Stimulated activated CD8-positive, alpha-beta memory T cell treated with anti-CD3 and anti-CD28 coated beads, Interleukin-4, amount 100 ng/mL, for 24 hours (primary cell): Measurements from ENCODE around the gene NXPH4.

Experiments used
- DNase-seq: peaks from one replicate; pipeline ENCODE4 v3.0.0-alpha.2; 2020; ENCODE audit warnings: low read depth

The NXPH4 gene

DNA sequence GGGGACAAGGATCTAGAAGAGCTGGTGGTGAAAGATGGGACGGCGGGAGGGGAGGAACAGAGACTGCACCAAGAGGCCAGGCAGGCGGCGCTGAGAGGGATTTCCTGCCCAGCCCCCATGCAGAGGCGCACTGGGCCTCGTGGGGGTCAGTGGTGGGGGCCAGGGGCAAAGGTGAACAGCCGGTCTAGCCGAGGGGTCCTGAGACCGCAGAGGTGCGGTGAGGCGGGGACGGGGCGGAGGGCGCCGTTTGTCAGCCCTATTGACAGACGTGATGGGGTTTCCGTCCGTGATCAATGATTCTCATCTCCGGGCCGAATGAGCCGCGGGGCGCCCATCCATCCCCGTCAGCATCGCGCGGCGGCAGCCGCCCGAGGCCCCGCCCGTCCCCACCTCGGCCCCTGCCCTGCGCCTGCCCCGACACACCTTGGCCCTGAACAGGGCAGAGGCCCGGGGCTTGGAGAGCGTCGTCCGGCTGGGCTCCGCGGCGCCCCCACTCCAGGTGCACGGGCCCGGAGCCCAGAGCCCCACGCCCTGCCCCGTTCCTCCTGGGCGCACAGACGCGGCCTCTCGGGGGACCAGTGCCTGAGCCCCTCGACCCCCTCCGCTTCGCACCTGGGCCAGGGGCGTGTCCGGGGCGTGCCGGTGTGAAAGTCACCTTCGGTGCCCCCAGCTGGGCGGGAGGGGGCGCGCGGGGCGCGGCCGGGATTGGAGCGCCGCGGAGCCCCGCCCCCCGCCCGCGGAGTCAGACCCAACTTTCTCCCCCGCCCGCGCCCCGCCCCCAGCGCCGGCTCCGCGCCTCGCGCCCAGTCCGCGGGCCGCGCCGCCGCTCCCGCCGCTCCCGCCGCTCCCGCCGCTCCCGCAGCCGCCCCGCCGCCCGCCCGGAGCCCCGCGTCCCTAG lies at the start of gene NXPH4:
Gene NXPH4, plus strand, starts transcription at position 781 of the 898 bp plus-strand sequence. CDS start 176 bp downstream, outside the sequence.
- peak; percentile 51 for DNase-seq

DNA sequence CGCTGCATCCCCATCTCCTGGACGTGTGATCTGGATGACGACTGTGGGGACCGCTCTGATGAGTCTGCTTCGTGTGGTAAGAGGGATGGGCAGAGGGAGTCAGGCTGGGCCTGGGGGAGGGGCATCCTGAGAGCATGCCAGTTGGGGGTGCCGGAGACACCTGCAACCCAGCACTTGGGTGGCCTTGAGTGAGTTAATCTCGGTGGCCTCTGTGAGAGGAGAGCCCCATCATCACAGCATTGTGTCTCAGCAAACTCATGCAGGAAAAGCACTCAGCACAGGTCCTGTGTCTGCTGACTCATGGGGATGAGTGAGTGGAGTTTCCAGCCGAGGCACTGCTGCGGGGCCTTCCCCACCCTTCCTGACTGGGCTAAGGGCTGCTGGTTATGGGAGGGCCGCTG lies 49.6 kb upstream of the NXPH4 start:
- DNase-seq: no peak

DNA sequence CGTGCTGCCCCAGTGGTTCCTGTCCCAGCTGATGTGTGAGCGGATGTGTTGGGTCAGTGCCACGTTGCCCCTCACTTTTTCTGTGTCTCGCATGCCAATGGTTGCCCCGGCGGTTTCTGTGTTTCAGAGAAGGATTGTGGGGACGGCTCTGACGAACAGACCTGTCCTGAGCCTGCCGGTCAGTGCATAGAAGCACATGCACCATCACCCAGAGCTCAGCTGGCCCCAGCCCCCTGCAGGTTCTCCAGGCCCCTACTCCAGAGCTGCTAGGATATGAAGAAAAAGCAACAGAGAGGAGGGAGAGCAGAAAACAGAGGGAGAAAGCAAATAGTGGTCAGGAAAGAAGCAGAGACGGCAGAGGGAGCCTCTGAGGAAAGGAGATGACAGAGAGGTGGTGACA lies 48.5 kb upstream of the NXPH4 start:
- DNase-seq: no peak

DNA sequence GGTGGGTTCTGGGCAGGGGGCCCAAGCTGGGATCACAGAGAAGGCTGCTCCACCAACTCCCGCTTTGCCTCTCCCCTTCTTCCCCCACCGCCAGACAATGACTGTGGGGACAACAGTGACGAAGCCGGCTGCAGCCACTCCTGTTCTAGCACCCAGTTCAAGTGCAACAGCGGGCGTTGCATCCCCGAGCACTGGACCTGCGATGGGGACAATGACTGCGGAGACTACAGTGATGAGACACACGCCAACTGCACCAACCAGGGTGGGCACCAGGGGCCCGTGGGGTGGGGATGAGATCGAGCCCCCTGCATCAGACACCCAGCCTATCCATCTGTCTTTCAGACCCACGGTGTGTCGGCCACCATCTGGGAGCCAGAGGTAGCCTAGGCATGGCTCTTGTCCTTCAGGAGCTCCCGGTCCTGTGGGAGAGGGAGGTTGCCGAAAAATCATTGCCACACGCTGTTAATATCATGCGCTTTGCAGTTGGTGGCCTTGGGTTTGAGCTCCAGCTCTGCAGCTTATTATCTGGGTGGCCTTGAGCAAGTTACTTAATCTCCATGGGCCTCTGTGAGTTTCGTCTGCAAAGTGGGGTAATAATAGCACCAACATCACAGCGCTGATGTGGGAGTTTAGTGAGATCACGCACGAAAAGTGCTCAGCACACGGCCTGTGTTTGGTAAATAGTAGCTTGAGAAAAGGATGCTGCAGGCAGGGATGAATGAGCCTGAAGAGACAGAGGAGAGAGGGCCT lies 47.4 kb upstream of the NXPH4 start:
- DNase-seq: no peak

DNA sequence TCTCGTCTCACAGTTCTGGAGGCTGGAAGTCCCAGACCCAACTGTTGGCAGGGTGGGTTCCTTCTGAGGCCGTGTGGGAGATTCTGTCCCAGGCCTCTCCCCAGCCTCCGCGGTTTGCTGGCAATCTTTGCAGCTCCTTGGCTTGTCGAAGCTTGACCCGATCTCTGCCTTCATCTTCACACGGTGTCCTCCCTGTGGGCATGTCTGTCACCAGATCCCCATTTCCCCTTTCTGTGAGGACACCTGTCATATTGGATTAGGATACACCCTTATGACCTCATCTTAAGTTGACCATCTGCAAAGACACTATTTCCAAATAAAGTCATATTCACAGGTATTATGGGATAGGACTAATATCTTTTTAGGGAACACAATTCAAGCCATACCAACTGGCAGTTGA lies 46.6 kb upstream of the NXPH4 start:
- DNase-seq: no peak

DNA sequence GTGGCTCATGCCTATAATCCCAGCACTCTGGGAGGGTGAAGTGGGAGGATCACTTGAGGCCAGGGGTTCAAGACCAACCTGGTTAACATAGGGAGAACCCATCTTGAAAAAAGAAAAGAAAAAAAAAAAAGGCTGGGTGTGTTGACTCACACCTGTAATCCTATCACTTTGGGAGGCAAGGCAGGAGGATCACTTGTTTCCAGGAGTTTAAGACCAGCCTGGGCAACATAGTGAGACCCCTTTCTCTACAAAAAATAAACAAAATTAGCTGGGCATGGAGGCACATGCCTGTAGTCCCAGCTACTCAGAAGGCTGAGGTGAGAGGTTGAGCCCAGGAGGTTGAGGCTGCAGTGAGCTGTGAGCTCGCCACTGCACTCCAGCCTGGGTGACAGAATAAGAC lies 46.2 kb upstream of the NXPH4 start:
- no peak for DNase-seq

DNA sequence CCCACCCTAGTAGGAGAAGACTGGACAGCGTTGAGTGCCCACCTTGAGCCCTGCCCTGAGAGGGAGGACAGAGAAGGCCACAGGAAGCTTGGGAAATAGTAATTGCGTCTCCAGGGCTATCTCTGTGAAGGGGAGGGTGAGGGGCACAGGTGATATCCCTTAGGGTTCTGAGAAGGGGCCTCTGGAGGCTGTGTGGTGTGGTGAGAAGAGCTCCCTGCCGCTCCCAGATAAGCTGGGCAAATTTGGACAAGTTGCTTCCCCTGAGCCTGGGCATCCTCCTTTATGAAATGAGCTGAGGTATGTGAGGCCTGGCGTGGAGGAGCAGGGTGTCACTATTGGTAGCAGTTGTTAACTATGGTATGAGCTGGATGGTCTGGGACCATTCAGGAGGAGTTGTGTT lies 45.7 kb upstream of the NXPH4 start:
- DNase-seq: no peak

DNA sequence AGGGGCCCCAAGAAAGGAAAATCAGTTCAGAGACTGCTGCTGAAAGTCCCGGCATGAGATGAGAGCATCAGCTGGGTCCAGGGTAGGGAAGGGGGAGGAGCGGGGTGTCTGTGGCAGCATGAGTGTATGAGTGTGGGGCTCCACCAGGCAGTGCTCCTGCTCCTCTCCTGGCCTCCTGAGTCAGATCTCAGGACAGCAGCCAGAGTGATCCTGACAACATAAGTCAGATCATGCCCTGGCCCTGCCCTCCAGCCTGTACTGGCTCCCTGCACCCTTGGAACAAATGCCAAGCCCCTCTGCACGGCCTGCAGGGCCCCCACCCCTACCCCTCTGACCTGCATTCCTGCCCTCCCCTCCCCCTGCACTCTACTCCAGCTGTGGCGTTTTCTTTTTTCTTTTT lies 44.9 kb upstream of the NXPH4 start:
- DNase-seq: no peak

DNA sequence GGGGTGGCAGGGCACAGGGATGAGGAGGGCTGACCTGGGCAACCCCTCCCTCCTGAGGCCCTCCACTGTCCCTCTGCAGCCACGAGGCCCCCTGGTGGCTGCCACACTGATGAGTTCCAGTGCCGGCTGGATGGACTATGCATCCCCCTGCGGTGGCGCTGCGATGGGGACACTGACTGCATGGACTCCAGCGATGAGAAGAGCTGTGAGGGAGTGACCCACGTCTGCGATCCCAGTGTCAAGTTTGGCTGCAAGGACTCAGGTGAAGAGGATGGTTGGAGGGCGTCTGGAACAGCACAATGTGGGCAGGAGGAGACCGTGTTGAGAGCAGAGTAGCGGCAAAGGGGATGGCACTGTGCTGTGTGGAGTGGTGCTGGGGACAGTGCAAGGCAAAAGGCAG lies 43.5 kb upstream of the NXPH4 start:
- DNase-seq: no peak

DNA sequence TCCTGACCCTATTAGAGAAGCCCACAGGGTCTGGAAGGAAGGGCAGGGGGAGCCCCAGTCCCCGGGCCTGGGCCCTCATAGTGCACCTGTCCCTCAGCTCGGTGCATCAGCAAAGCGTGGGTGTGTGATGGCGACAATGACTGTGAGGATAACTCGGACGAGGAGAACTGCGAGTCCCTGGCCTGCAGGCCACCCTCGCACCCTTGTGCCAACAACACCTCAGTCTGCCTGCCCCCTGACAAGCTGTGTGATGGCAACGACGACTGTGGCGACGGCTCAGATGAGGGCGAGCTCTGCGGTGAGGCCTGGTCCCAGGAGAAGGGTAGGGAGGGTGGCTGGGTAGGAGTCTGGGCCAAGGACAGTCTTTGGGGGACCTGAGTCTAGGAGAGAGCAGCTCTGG lies 42.9 kb upstream of the NXPH4 start:
- DNase-seq: no peak

DNA sequence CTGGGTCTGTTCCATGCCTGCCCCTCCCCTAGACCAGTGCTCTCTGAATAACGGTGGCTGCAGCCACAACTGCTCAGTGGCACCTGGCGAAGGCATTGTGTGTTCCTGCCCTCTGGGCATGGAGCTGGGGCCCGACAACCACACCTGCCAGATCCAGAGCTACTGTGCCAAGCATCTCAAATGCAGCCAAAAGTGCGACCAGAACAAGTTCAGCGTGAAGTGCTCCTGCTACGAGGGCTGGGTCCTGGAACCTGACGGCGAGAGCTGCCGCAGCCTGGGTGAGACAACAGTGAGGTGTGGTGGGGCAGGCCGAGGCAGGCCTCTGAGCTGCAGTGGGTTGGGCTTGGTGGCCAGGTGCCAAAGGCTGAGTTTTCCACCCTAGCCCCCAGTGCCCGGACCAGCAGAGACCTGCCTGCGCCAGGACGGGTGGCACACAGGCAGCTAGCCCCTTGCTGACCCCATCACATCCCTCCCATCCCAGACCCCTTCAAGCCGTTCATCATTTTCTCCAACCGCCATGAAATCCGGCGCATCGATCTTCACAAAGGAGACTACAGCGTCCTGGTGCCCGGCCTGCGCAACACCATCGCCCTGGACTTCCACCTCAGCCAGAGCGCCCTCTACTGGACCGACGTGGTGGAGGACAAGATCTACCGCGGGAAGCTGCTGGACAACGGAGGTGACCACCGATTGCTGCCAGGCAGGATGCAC lies 41.0 kb upstream of the NXPH4 start:
- peak; percentile 22 for DNase-seq

DNA sequence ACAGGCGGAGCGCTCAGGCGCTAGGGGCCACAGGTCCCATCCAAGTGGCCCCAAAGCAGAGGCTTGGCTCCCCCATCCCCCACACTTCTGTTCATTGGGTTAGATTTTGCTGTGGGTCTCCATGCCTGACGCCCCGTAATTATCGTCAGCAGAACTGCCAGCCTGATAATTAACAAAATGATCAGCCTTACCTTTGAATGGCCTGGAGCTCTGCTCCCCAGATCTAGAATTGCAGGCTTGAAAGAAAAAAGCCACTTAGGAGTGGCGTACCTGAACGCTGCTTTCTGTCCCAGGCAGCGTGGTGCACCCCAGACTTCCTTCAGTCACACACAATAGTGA lies 40.5 kb upstream of the NXPH4 start:
- no peak for DNase-seq

DNA sequence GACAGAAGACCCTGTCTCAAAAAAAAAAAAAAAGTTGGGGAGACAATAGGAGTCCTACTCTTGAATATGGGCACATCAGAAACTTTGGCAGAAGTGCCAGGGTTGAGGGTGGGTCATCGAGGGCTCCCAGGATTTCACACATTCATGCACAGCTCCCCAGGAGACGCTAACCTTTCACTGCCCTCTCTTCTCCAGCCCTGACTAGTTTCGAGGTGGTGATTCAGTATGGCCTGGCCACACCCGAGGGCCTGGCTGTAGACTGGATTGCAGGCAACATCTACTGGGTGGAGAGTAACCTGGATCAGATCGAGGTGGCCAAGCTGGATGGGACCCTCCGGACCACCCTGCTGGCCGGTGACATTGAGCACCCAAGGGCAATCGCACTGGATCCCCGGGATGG lies 39.7 kb upstream of the NXPH4 start:
- DNase-seq: no peak

DNA sequence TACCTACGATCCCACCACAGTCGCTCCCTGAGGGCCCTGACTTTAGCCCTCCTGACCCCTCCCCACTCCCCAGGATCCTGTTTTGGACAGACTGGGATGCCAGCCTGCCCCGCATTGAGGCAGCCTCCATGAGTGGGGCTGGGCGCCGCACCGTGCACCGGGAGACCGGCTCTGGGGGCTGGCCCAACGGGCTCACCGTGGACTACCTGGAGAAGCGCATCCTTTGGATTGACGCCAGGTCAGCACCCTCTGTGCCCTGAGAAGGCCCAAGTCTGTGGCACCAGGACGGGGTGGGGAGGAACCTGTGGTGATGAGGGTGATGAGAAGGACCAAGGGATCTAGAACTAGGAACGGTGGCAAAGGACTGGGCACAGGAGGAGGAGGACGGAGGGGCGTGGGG lies 39.2 kb upstream of the NXPH4 start:
- DNase-seq: no peak

DNA sequence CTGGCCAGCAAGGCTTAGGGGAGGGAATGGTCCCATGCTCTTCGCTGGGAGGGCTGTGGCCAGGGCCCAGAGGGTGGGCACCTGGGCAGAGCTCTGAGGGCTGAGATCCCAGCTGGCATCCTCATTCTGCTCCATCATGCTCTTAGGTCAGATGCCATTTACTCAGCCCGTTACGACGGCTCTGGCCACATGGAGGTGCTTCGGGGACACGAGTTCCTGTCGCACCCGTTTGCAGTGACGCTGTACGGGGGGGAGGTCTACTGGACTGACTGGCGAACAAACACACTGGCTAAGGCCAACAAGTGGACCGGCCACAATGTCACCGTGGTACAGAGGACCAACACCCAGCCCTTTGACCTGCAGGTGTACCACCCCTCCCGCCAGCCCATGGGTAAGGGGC lies 38.4 kb upstream of the NXPH4 start:
- no peak for DNase-seq

DNA sequence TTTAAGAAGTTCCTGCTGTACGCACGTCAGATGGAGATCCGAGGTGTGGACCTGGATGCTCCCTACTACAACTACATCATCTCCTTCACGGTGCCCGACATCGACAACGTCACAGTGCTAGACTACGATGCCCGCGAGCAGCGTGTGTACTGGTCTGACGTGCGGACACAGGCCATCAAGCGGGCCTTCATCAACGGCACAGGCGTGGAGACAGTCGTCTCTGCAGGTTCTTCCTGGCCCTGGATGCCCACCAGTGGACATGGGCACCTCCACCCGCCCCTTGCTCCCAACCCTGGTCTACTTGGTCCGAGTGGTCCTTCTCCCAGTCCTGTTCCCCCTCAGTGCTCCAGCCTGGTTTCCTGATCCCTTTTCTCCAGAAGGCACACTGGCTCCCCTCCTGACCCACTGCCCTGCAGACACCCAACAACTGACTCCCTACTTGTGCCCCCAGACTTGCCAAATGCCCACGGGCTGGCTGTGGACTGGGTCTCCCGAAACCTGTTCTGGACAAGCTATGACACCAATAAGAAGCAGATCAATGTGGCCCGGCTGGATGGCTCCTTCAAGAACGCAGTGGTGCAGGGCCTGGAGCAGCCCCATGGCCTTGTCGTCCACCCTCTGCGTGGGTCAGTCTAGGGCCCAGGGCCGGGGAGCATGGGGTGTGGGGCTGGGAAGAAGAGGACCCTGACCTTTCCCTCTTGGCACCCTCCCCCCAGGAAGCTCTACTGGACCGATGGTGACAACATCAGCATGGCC lies 37.1 kb upstream of the NXPH4 start:
- no peak for DNase-seq

DNA sequence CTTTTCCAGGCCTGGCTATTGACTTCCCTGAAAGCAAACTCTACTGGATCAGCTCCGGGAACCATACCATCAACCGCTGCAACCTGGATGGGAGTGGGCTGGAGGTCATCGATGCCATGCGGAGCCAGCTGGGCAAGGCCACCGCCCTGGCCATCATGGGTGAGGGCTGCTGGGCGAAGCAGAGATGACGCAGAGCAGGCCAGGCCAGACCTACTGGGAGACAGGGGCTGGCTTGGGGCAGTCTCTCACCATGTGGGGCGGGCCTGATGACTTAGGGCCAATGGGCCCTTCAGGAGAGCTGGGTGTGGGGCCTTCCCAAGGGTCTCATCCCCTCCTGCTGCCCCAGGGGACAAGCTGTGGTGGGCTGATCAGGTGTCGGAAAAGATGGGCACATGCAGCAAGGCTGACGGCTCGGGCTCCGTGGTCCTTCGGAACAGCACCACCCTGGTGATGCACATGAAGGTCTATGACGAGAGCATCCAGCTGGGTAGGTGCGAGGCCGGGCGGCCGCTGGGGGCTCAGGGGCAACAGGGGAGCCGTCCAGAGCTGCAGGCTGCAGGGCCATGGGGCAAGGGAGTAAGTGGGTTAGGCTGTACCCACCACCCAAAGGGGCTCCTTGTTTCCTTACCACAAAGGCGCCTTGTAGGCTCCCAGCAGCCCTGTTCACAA lies 36.1 kb upstream of the NXPH4 start:
- no peak for DNase-seq

DNA sequence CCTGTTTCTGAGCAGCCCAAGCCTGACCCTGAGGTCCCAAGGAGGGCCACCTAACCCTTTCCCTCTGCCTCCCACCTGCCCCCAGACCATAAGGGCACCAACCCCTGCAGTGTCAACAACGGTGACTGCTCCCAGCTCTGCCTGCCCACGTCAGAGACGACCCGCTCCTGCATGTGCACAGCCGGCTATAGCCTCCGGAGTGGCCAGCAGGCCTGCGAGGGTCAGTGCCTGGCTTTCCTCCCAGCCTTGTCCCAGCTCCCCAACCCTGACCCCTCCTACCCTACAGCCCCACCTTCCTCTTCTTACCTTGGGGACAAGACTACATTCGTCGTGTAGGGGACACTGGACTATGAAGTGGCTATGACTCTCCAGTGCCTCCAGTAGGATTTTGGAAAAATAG lies 35.5 kb upstream of the NXPH4 start:
- no peak for DNase-seq

DNA sequence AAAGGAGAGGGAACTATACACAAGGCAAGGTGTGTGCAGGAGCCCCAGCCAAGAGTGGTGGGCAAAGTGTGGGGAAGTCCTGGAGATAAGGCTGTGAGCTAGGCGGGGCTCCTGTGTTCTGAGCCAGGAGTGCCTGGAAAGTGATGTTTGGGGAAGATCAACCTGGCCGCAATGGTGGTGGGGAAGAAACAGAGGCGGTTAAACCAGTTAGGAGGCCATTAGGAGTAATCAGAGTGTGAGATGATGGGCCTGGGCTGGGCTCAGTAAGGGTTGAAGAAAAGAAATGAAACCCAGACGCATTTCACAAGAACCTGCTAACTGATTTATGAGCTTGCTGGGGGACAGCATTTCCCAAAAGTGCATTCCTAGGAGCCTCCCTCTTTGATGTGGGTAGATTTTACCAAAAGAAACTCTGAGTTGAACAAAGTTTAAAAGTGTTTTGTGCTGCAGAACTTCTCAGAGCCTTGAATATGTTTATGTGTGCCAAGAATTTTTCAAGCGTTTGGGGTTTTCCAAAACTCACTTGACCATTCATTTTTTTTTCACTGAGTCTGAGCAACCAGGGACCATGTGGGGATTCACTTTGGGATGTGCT lies 34.9 kb upstream of the NXPH4 start:
- no peak for DNase-seq

DNA sequence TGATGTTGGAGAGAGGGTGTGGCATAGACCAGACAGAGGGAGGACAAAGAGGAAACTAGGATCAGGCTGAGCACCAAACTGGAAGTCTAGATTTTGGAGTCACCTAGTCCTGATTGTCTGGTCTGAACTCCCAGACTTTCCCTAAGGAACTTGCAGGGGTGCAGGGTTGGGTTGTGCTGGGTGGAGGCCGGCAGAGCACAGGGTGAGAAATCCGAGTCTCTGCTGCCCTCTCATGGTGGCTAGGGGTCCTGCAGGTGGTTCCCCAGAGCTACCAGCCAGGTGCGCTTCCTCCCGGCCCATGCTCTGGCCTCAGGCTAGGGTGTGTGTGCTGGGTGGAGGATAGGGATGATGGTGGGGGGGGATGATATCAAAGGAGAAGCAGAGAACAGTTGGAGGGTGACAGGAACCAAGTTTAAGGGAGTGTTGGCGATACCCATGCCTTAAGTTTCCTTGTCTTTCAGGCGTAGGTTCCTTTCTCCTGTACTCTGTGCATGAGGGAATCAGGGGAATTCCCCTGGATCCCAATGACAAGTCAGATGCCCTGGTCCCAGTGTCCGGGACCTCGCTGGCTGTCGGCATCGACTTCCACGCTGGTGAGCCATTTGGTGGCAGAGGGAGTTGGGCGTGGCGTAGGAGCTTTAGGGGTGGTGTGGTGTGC lies 33.5 kb upstream of the NXPH4 start:
- peak; percentile 73 for DNase-seq
